Lung (tissue), 12 donors: ENCODE results near the gene DENND1A. TPM values are rescaled to one million over a fixed set of nuclear protein-coding genes. Genes with fewer than 3 reads are reported as not detected.

Experiments
- ATAC-seq: fragments of 200-7000 bp; cut with Tn5 transposase; one replicate; pipeline ENCODE4 v1.9.1; 2020; ENCODE audit warnings: moderate number of reproducible peaks; ENCODE audit not compliant: insufficient read depth, low FRiP score
- DNase-seq, 3 donors: peaks; one replicate each; pipeline ENCODE4 v3.0.0-alpha.2; 2013 to 2017
- H3K27ac ChIP-seq, 2 donors: one replicate each; pipeline ENCODE4 v1.5.1; 2013; ENCODE audit warnings: mild to moderate bottlenecking in 2 of 2, moderate library complexity in 2 of 2, control low read depth in 1 of 2, inconsistent platforms in 1 of 2, low read depth in 1 of 2, low read length in 1 of 2
- H3K27me3 ChIP-seq, 3 donors: one replicate each; pipeline ENCODE4 v1.5.1; 2013; ENCODE audit warnings: low read length in 2 of 3; ENCODE audit not compliant: control insufficient read depth in 3 of 3, insufficient read depth in 3 of 3
- H3K36me3 ChIP-seq, 4 donors: one replicate each; pipeline ENCODE4 v1.5.1; 2013; ENCODE audit warnings: low read length in 4 of 4, mild to moderate bottlenecking in 1 of 4, moderate library complexity in 1 of 4; ENCODE audit not compliant: control insufficient read depth in 4 of 4, insufficient read depth in 4 of 4
- H3K4me1 ChIP-seq, 5 donors: one replicate each; pipeline ENCODE4 v1.5.1; 2013; ENCODE audit warnings: low read length in 5 of 5, mild to moderate bottlenecking in 2 of 5, moderate library complexity in 1 of 5; ENCODE audit not compliant: control insufficient read depth in 5 of 5, insufficient read depth in 5 of 5
- H3K4me3 ChIP-seq: one replicate; pipeline ENCODE4 v1.5.1; 2013; ENCODE audit warnings: mild to moderate bottlenecking, control low read depth, moderate library complexity
- H3K9ac ChIP-seq, 2 donors: one replicate each; pipeline ENCODE4 v1.5.1; 2013; ENCODE audit warnings: low read length in 2 of 2, control low read depth in 1 of 2; ENCODE audit not compliant: insufficient read depth in 1 of 2
- H3K9me3 ChIP-seq, 4 donors: one replicate each; pipeline ENCODE4 v1.5.1; 2013; ENCODE audit warnings: low read length in 3 of 4, mild to moderate bottlenecking in 1 of 4, moderate library complexity in 1 of 4; ENCODE audit not compliant: control insufficient read depth in 4 of 4, insufficient read depth in 3 of 4
- WGBS, 2 donors: extraction: QIAGEN DNeasy Blood & Tissue Kit; methylation state at CpG; one replicate each; pipeline ENCODE4 v1.1.7; 2013; 5-methylcytosine and 5-hydroxymethylcytosine counted together
- polyA plus RNA-seq, 2 donors: library from polyadenylated mRNA; stranded (reverse); fragments of 200-250 nt; gene quantifications; one replicate each; pipeline ENCODE4 v1.2.1, GENCODE V29; 2013
- total RNA-seq, 2 donors: library from RNA; depleted of rRNA in 1 of 2; stranded (reverse); fragments of >200 nt in 1 of 2; gene quantifications; one replicate each; pipeline ENCODE4 v1.2.1, GENCODE V29; 2014 to 2021
- TF ChIP-seq, protein P1 (sequence below): IDR thresholded peaks from 2 replicates; pipeline ENCODE4 v1.5.1; 2012; ENCODE audit warnings: mild to moderate bottlenecking; ENCODE audit errors: control extremely low read depth, extremely low read depth
- donor health status: control.
- donor health status: control.
- donor health status: Bipolar disorder and iron deficiency.
- donor health status: healthy.
- donor health status: DM: yes; HTN: yes; CAD: no.

The DENND1A gene
- total and polyA plus RNA-seq, 4 donors = 5.7 to 29.8 (median 14.5) TPM

DNA sequence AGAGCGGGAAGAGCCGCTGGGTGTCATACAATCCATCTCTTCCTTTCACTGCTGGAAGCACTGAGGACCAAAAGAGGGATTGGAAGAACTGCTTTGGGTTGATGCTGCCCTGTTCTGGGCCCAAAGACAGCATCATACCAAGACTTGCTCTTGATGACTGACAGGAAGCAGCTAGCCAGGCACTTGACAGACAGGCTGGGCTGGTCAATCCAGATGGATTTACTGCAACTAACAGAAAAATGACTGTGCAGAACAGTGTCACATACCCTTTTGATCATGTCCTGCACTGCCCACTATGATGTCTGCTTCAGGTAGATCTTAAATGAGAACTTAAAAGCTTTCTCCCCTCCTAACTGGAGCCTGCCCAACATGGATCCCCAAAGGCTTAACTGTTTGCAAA lies 416.4 kb downstream of the DENND1A start:
- Histone ChIP-seq H3K27me3 (no peaks in the 10 kb centered on the region), H3K4me1 (peaks cover 0 to 6% (median 0%) of the 10 kb centered on the region in 5 donors), H3K9ac (no peak overlapping the region), H3K9me3 (no peaks in the 10 kb centered on the region), H3K36me3 (peaks cover 0 to 1% (median 0%) of the 10 kb centered on the region in 4 donors), H3K4me3 (no peak overlapping the region), H3K27ac (no peak overlapping the region)
- TF ChIP-seq, protein P1, sequence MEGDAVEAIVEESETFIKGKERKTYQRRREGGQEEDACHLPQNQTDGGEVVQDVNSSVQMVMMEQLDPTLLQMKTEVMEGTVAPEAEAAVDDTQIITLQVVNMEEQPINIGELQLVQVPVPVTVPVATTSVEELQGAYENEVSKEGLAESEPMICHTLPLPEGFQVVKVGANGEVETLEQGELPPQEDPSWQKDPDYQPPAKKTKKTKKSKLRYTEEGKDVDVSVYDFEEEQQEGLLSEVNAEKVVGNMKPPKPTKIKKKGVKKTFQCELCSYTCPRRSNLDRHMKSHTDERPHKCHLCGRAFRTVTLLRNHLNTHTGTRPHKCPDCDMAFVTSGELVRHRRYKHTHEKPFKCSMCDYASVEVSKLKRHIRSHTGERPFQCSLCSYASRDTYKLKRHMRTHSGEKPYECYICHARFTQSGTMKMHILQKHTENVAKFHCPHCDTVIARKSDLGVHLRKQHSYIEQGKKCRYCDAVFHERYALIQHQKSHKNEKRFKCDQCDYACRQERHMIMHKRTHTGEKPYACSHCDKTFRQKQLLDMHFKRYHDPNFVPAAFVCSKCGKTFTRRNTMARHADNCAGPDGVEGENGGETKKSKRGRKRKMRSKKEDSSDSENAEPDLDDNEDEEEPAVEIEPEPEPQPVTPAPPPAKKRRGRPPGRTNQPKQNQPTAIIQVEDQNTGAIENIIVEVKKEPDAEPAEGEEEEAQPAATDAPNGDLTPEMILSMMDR = no peak
- no peak for ATAC-seq
- DNase-seq = no peak
- WGBS, 2 donors = 95 to 100% methylated on average over 2 of the region's 2 CpGs

DNA sequence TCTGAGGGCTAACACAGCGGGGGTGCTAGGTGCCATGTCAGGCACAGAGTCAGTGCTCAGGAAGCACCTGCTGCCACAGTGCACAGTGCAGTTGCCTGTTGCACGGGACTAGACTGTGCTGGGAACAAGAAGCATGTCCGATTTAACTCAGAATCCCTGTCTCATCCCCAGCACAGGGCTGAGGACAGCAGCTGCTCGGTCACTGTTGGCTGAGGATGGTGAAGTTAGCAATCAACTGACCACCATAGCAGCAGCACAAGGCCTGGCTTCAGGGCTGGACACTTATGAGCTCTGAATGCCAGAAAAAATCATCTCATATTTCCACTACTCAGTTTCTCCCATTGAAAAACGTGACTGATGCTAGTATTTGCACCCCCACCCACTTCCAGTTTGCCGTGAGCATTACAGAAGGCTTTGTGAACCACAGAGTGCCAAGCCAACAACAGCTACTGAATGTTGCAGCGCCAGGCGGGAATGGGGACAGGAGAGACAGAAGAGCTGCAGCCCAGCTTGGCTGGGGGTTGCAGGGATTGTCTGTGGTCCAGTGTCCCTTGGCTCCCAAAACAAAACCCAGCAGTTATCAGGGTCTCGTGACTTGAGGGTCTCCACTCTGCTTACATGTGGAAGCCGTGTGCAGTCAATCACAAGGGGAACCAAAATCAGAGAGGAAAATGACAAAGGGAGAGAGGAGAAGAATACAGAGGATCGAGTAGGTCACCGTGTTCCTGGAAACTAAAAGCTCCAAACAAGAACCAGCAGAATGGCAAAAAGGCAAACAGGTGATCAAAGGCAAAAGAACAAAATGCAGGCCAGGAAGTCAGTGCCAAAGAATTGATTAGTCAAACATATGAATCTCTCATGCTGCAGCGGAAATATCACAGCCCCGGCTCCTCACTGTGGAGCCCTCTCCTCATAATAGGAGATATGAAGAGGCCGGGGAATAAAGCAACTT lies 418.3 kb downstream of the DENND1A start:
- H3K4me1 ChIP-seq = peaks cover 0 to 12% (median 0%) of the 10 kb centered on the region in 5 donors
- TF ChIP-seq, protein P1 = no peak
- ATAC-seq = no peak
- H3K9ac ChIP-seq = no peak overlapping the region
- H3K27ac ChIP-seq = no peak overlapping the region
- H3K36me3 ChIP-seq = peaks cover 0 to 1% (median 0%) of the 10 kb centered on the region in 4 donors
- H3K4me3 ChIP-seq = no peak overlapping the region
- no peaks in the 10 kb centered on the region for H3K27me3 ChIP-seq
- no peaks in the 10 kb centered on the region for H3K9me3 ChIP-seq
- WGBS, 2 donors = 85 to 87% methylated on average over 15 of the region's 15 CpGs
- no peak for DNase-seq

DNA sequence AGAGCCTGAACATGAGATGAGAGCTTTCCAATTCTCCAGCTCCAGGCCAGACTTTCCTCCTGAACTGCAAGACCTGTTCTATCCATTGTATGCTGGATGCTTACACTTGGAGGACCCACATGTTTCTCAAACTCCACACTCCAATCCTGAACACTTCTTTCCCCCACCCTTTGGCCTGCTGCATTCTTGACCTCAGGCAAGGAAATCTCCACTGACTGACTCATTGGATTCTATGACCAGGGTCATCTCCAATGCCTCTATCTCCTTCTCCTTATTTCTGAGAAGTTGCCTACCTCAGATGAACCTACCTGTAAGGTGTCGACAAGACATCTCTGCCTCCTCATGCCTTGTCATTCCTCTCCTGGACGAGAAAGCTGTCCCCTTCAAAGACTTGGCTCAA lies 420.3 kb downstream of the DENND1A start:
- 90 to 91% methylated on average over 2 of the region's 2 CpGs for WGBS, 2 donors
- no peaks in the 10 kb centered on the region for H3K9me3 ChIP-seq
- TF ChIP-seq, protein P1 = no peak
- ATAC-seq = no peak
- H3K4me3 ChIP-seq = no peak overlapping the region
- no peak overlapping the region for H3K9ac ChIP-seq
- H3K27me3 ChIP-seq = no peaks in the 10 kb centered on the region
- no peak for DNase-seq
- no peak overlapping the region for H3K27ac ChIP-seq
- H3K36me3 ChIP-seq = peaks cover 0 to 1% (median 0%) of the 10 kb centered on the region in 4 donors
- peaks cover 0 to 21% (median 3%) of the 10 kb centered on the region in 5 donors for H3K4me1 ChIP-seq
